GM21367 (cell line): ENCODE measurements around the gene ZIC1.

ENCODE experiments used
- ATAC-seq: cut with Tn5 transposase; IDR thresholded peaks from one replicate; pipeline ENCODE4 v1.9.1; 2021; ENCODE audit not compliant: unreplicated experiment

ZIC1 gene

DNA sequence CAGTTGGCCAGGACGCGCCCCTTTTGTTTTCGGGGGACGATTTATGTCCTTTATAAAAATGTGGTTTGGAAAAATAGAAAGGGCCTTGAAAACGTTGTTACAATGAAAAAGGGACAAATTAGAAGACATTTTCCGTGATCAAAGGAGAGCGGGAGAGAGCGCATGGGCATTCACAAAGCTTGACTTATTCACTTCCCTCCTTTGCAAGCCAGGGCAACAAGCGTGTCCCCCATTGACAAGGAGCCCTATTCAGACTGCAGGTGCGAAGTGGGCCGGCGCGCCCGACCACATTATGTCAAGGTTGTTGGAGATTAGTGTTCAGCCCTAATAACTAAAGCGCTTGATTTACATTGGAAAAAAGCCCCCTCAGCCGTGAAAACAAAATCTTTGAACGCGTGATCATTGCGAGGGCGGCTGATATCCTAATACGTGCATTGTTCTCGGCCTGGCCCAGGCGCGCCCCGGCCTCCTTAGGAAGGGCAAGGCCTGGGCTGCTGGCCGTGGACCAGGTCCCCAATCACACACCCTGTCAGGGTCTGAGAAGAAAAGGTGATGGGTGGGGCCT is 28.7 kb upstream of the ZIC1 start:
- no peak for ATAC-seq

DNA sequence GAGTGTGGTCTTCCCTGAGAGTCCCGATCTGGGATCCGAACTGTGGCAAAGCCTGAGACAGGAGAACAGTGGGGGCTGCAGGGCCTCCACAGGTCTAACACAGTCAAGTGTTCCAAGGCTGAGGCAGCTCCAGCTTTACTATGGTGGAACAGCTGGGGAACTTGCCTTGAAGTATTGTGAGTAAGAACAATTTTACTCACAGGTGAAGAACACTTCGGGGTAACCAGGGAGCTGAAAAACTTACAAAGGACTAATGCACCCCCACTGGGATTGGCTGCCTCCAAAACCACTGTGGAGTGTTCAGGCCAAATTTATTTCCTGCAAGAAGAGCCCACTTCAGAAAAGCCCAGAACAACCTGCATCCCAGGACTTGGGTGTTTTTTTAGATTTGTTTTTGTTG is 28.2 kb upstream of the ZIC1 start:
- no peak for ATAC-seq

- ATAC-seq = no peak
Measured at GRCh38 chr3:147381596-147381995, 27.6 kb upstream of the ZIC1 start.

GRCh38 chr3:147383617-147384016 is 25.5 kb upstream of the ZIC1 start:
- no peak for ATAC-seq

DNA sequence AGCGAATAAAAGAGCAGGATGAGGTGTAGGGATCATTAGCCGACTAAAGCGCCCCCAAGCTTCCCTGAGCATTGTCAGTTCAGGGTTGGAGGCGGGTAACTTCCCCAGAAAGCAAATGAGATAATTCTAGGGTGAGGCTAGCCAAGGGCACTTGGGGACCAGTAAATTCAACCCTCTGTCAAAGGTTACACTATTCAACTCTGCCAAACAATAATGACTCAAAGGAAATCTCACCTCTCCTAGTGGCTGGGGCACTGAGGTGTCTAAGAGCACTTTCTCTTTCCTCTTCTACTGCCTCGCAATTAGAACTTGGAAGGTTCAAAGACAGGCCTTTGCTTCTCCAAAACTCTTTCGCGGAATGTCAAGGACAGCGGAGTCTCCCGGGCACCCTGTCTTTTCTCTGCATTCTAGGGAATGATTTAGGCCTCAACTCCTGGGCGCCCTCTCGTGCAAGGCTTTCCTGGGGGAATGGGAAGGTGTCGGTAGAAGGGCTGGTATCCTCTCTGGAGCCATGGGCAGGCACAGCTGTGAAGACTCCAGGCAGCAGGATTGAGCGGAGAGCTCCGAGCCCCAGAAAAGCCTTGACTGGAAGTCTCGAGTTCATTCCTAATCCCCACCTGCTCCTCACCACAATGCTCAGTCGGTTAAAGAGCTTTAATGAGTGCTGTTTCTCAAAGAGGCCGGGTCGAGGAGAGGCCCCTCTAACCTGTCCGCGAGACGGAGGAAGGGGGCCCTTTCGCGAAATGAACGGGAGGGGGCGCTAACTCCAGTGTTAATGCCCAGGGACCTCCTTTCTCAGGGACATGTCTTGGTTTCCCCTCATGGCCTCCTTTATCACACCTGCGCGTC is 24.7 kb upstream of the ZIC1 start:
- ATAC-seq = no peak

DNA sequence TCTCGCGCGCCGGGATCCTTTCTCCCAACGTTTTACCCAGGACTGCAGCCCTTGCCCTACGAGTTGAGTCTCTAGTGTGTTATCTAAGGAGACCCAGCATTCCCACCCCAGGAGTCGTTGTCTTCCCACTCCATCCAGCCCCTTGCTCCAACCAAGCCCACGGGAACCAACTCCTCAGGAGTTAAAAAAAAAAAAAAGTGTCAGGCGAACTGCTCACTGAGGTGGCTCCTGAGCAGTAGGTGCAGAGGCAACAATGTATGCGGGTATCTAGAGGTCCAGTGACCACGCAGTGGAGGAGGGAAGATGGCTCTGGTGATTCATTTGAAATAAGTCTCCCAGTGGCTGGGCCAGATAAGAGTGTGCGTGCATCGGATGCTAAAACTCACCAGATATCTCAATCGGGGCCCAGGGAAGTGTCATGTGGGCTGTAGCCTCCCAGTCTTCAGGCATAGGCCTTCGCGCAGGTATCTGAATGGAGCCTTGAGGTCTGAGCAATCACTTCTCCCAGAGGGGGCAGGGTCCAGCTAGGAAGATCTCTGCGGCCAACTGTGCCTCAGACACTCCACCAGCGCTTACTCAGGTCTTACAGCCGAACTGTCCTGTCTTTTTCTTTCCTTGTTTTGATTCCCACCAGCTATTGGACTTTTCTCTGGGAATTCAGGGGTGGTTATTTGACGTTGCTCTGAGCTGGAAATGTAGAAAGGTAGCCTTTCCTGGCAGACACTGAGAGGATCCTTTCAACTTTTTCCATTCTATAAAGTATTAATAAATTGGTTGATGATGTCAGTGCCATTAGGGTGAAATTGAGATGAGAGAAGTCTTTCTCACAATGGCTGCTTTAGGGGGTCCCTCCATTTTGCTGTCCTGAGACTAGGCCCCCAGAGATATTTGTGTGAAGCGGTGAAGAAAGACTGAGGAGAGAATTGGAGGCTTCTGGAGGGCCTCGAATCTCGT is 23.8 kb upstream of the ZIC1 start:
- no peak for ATAC-seq

DNA sequence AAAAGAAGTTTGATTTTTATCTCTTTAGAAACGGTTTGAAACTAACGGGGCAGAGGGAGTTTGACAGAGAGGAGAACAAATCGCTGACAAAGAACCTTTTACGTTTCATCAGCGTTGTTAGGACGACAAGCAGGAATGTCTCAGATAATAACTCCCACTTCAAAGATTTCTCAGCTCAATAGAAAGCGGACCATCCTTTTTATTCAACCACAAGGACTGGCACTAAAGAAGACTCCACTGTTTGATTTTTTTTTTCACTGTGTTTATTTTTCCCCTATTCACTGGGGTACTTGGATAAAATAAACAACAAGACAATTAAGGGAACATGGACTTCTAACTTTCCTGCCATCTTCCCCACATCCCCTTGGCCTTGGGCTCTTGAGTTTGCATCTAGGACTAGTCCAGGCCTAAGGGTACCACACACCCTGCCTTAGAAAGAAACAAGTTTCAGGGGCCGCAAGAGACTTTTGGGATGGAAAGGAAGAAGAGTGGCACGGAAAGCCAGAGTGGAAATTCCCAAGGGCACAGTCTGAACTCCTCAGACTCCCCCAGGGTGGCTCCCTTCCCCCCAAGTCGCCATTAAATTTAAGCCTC is 21.8 kb upstream of the ZIC1 start:
- no peak for ATAC-seq

DNA sequence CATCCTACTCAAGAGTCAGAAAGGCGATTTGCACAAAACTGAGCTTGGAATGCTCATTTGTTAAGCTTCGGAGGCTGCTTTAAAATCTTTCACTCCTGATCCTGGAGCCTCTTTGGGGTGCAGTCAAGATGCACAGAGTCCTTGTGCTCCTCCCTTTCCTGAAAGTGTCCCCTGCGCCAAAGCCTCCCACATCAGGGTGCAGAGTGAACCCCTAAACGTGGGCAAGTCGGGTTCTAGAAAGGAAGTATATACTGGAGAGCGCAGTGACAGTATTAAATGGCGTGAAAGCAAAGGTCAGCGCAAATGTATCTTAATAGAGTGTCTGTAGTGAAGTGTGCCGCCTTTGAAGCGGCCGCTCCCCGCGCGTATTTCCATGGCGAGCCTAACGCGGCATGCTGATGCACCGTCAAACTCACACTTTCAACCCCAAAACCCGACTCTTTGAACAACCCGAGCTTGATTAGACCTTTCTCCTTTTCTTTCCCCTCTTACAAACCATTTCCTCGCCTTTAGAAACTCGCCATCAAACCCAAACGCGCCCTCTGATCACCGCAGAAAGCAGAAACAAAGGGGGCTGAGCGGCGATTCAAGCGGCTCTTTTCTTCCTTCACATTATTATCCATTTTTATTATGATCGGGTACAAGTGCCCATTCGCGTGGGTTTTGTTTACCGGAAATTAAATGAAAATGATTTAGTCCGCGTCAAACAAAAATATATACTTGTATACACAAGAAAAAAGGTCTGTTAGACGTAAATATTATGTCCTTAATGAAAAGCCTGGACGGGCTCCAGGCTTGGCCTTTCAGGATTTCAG is 21.1 kb upstream of the ZIC1 start:
- ATAC-seq = no peak

DNA sequence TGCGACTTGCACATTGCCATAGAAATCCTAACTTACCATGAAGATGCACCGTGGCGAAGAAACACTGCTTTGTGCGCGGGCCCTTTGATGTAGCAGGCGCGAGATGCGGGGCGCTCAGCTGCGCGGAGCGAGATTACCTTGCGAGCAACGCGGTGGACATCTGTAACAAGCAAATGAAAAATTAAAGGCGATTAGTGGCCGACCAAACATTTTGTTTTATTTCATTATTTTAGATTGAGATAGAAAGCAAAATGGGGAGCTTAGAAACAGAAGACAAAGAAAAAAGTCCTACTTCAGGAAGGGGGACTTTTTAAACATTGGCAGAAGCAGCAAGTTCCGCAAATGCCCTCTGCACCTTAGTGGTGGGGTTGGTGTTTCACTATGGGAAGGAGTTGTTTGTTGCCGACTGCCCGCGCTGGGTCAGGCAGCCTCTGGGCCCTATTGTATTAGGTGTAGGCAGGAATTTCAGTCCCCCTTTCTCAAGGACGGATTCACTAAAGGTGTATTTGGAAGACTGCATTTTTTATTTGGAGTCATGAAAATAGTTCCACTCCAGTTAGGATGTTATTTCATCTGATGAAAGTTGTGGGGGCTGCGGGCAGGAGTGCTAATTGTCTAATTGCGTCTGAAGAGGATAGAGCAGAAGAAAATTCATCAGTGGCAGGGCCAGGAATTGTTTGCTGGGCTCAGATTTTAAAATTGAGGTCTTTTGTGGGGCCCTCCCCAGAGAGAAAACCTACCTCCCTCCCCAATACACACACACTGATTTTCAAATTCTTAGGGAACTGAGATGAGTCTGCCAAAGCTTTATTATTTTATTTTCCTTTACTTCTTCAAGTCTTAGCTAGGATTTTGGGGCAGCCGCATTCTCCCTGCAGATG is 20.2 kb upstream of the ZIC1 start:
- no peak for ATAC-seq

- no peak for ATAC-seq
Measured at GRCh38 chr3:147389717-147390116, 19.4 kb upstream of the ZIC1 start.

GRCh38 chr3:147390589-147391569 is 18.3 kb upstream of the ZIC1 start:
- no peak for ATAC-seq

DNA sequence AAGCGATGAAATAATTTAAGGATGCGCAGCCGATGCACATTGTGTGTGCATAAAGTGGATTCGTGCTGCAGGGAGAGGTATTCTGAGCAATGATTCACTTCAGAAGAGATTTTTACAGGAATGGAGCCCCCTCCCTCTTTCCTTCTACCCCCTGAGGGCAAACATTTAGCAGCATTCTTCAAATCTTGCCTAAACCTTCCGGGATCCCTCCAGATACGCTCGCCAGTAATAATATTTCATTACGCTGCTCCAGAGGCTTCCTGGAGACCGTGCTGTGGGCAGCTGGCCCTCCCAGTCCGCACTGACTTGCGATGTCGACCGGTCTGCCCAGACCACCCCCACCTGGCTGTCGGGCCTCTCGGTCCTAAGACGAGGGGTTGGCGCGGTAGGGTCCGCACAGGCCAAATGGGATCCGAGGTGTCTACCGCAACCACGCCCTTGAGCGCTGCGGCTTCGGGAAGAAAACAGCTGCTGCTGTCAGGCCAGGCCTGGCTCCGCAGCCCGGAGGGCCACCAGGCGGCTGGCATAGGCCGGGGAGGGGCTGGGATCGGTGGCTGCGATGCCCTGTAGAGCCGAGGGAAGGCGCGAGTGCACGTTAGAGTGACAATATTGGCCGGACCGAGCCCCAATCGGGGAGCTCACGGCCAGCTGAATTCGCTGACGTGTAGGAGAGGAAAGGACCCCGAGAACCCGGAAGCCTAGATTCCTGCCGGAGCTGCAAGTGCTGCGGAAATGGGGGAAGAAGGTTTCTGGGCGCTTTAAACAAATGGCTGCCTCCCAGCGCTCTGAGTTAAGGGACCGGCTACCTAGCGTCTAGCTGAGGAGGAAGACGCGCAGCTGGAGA is 17.2 kb upstream of the ZIC1 start:
- ATAC-seq = no peak

- ATAC-seq = no peak
Measured at GRCh38 chr3:147392625-147392946, 16.6 kb upstream of the ZIC1 start.

- no peak for ATAC-seq
Measured at GRCh38 chr3:147393261-147393942, 15.8 kb upstream of the ZIC1 start.

DNA sequence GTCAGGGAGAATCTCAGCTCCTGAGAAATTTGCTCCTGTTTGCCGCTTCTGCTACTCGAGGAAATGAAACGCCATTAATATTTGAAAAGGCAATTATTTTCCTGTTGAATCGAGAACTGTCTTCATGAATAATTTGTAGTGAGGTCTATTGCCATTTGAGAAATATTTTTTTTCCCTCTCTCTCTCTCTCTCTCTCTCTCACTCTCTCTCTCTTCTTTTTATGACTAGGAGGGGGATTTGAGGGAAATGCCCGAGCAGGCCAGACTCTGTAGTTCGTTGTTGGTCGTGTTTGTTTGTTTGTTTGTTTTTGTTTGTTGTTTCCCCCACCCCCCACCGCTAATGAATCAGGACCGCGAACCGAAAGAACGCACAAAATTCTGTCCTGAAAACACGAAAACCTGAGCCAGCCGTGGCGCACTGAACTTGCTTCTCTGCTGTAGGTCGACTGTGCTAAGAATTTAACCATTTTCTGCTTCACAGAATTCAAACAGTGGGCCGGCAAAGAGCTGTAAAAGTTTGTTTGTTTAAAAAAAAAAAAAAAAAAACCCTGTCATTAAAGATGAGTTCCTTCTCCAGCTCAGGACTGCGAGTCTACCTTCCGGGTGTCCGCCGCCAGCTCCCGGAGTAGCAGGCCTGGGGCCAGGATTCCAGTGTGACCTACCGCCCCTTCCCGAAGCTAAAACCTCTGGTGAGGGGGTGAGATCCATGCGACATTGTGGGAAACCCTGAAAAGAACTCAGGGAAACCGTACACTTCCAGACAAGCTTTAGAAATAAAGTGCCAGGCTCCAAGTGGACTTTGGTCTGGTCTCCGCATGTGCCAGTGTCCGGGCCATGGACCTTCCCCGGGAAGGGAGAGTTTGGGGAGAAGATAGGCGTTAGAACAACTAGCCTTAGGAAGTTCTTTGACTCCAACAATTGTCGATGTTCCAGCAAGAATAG is 15.0 kb upstream of the ZIC1 start:
- no peak for ATAC-seq

GRCh38 chr3:147394884-147395225 is 14.3 kb upstream of the ZIC1 start:
- ATAC-seq = no peak
